Measurements from ENCODE around the gene SELENOM.
A peak's percentile ranks its signal among the peaks of the same experiment; 100 is the strongest.

SELENOM gene

DNA sequence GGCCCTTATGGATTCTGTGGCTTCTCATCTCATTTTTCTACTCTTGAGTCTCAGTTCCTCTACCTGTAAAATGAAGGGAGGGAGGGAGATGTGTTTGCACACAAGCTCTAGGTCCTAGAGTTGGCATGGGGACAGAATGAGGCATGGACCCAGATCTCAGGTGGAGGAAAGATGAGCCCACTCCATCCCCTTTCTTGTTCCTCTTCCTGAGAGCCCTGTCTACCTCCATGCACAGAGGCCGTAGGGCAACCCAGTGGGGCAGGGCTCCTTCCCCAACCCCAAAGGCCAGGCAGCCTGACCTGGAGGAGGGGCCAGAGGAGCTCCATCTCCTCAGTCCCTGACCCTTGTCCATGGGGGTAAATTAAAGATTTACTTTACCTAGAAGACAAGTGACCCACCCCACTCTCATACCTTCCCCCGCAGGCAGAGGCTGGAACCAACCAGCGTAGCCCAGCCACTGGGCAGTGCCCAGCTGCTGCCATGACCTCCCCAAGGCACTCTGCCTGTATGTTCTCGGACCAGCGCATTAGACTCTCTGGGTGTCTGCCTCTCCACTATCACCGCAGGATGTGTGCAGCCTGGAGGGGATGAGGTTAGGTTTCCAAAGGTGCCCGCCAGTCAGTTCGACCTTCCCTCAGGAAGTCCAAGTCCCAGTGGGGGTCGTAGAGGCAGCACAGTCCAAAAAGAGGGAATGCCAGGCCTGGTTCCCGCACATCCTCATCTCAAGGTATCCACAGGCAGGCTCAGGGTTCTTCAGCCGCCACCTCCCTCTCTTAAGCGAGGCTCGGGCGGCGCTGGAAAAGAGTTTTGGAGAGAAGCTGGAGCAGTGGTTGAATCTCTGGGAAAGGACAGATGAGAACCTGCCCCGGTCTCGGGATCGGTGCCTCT lies 23.2 kb downstream of the SELENOM start:
- peak overlapping the region; percentile 86 for H3K4me3 ChIP-seq (ENCODE audit: low read length)
- peaks cover 51% of the 10 kb centered on the region for H3K4me1 ChIP-seq (ENCODE audit: control insufficient read depth, low read length)
- TF ChIP-seq, protein P1, sequence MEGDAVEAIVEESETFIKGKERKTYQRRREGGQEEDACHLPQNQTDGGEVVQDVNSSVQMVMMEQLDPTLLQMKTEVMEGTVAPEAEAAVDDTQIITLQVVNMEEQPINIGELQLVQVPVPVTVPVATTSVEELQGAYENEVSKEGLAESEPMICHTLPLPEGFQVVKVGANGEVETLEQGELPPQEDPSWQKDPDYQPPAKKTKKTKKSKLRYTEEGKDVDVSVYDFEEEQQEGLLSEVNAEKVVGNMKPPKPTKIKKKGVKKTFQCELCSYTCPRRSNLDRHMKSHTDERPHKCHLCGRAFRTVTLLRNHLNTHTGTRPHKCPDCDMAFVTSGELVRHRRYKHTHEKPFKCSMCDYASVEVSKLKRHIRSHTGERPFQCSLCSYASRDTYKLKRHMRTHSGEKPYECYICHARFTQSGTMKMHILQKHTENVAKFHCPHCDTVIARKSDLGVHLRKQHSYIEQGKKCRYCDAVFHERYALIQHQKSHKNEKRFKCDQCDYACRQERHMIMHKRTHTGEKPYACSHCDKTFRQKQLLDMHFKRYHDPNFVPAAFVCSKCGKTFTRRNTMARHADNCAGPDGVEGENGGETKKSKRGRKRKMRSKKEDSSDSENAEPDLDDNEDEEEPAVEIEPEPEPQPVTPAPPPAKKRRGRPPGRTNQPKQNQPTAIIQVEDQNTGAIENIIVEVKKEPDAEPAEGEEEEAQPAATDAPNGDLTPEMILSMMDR (IDR thresholded peaks at IDR 0.05; ENCODE audit: low read depth, low read length, poor library complexity, severe bottlenecking): no peak
- TF ChIP-seq EZH2phosphoT487 (IDR thresholded peaks at IDR 0.05; ENCODE audit: borderline replicate concordance, low read length): no peak
- H4K20me1 ChIP-seq (ENCODE audit: control insufficient read depth, insufficient read depth, low read depth, low read length): no peaks in the 10 kb centered on the region
- H3K36me3 ChIP-seq (ENCODE audit: control insufficient read depth, low read length): 0 out of 2 replicates have a peak, but pooled peaks cover 3% of the 10 kb centered on the region
- H3K4me2 ChIP-seq (ENCODE audit: low read length): peak overlapping the region; percentile 89
- H3F3A ChIP-seq (ENCODE audit: control insufficient read depth, insufficient read depth): 0 out of 2 replicates have a peak, but pooled peaks cover 4% of the 10 kb centered on the region
- no peaks in the 10 kb centered on the region for H3K9me3 ChIP-seq (ENCODE audit: control insufficient read depth, insufficient read depth, low read length)
- H3K27ac ChIP-seq (ENCODE audit: low read depth, low read length): peak overlapping the region; percentile 76
- H3K27me3 ChIP-seq (ENCODE audit: control insufficient read depth, low read length): no peaks in the 10 kb centered on the region
- H3K79me2 ChIP-seq (ENCODE audit: control insufficient read depth, low read length): peaks cover 19% of the 10 kb centered on the region
- H3K9me2 ChIP-seq (replicated peaks; ENCODE audit: control insufficient read depth, low read length): no peaks in the 10 kb centered on the region

DNA sequence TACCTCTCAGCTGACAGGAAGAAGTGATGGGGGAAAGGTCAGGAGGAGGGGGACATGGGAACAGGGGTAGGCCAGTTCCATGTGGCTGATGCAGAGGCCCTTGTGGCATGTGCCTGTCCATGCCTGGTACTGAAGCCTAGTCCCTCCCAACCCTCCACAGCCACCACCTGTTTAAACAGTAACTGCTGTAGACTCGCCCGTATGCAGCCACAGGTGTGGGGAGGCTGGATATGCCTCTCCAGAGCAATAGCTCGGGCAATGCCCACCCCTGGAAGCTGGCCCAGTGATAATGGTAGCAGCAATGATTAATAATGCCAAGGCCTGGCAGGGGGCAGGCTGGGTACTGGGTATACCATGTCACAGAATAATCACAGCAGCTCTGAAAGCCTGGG lies 24.0 kb downstream of the SELENOM start:
- Histone ChIP-seq H3K27ac (ENCODE audit: low read depth, low read length) (peak overlapping the region; percentile 76; the same call in 1 of the 2 replicates), H3K4me1 (ENCODE audit: control insufficient read depth, low read length) (peaks cover 50% of the 10 kb centered on the region), H3K4me3 (ENCODE audit: low read length) (peak overlapping the region; percentile 86), H4K20me1 (ENCODE audit: control insufficient read depth, insufficient read depth, low read depth, low read length) (no peaks in the 10 kb centered on the region), H3K4me2 (ENCODE audit: low read length) (peak overlapping the region; percentile 89), H3K36me3 (ENCODE audit: control insufficient read depth, low read length) (0 out of 2 replicates have a peak, but pooled peaks cover 3% of the 10 kb centered on the region), H3K9me3 (ENCODE audit: control insufficient read depth, insufficient read depth, low read length) (no peaks in the 10 kb centered on the region), H3K27me3 (ENCODE audit: control insufficient read depth, low read length) (no peaks in the 10 kb centered on the region), H3F3A (ENCODE audit: control insufficient read depth, insufficient read depth) (0 out of 2 replicates have a peak, but pooled peaks cover 4% of the 10 kb centered on the region), H3K79me2 (ENCODE audit: control insufficient read depth, low read length) (peaks cover 19% of the 10 kb centered on the region), H3K9me2 (replicated peaks; ENCODE audit: control insufficient read depth, low read length) (no peaks in the 10 kb centered on the region)
- TF ChIP-seq, protein P1 (IDR thresholded peaks at IDR 0.05; ENCODE audit: low read depth, low read length, poor library complexity, severe bottlenecking): no peak
- no peak for TF ChIP-seq EZH2phosphoT487 (IDR thresholded peaks at IDR 0.05; ENCODE audit: borderline replicate concordance, low read length)

DNA sequence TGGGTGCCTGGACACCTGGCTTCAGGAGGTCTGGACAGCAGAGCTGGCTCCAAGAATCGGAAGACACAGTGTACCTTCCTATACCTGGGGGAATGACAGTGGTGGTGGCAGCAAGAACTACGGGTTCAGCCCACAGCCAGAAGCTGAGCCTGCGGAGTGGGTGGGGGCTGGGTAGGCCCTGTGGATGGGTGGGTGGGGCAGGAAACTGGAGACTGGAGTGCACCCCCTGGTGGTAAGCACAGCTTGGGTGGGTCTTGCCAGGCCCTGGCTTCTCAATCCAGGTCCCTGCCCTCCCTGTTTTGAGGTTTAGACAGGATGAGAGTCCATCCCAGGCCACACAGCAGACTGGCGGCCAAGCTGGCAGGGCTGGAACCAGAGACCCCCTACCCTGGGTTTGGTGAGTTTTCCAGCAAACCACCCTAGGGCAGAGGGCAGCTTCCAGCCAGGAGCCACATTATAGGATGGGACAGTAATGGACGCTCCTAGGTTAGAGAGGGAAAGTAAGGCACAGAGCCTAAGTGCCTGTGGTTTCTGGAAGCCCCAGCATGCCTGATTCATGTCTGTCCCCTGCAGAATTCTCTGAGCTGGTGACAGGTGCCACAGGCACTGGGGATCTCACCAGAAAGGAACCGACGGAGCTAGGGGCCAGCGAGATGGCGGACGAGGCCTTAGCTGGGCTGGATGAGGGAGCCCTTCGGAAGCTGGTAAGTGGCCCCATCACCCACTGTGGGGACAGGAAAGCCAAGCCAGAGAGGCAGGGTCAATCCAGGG lies 24.6 kb downstream of the SELENOM start:
- Histone ChIP-seq H3K9me3 (ENCODE audit: control insufficient read depth, insufficient read depth, low read length) (no peaks in the 10 kb centered on the region), H4K20me1 (ENCODE audit: control insufficient read depth, insufficient read depth, low read depth, low read length) (no peaks in the 10 kb centered on the region), H3K36me3 (ENCODE audit: control insufficient read depth, low read length) (0 out of 2 replicates have a peak, but pooled peaks cover 3% of the 10 kb centered on the region), H3K4me3 (ENCODE audit: low read length) (peak overlapping the region; percentile 86), H3K9me2 (replicated peaks; ENCODE audit: control insufficient read depth, low read length) (no peaks in the 10 kb centered on the region), H3K27me3 (ENCODE audit: control insufficient read depth, low read length) (no peaks in the 10 kb centered on the region), H3K79me2 (ENCODE audit: control insufficient read depth, low read length) (peaks cover 19% of the 10 kb centered on the region), H3K4me1 (ENCODE audit: control insufficient read depth, low read length) (peaks cover 50% of the 10 kb centered on the region), H3K27ac (ENCODE audit: low read depth, low read length) (no peak overlapping the region), H3F3A (ENCODE audit: control insufficient read depth, insufficient read depth) (0 out of 2 replicates have a peak, but pooled peaks cover 4% of the 10 kb centered on the region), H3K4me2 (ENCODE audit: low read length) (peak overlapping the region; percentile 98)
- TF ChIP-seq, protein P1 (IDR thresholded peaks at IDR 0.05; ENCODE audit: low read depth, low read length, poor library complexity, severe bottlenecking): peak; percentile 72
- no peak for TF ChIP-seq EZH2phosphoT487 (IDR thresholded peaks at IDR 0.05; ENCODE audit: borderline replicate concordance, low read length)

Data from DOHH2 (cell line).